HG03378 (cell line): ENCODE results near the gene ANKDD1A.

Experiments
- ATAC-seq: cut with Tn5 transposase; IDR thresholded peaks from one replicate; pipeline ENCODE4 v1.9.1; 2021; ENCODE audit warnings: mild to moderate bottlenecking, moderate library complexity; ENCODE audit not compliant: unreplicated experiment

ANKDD1A gene

DNA sequence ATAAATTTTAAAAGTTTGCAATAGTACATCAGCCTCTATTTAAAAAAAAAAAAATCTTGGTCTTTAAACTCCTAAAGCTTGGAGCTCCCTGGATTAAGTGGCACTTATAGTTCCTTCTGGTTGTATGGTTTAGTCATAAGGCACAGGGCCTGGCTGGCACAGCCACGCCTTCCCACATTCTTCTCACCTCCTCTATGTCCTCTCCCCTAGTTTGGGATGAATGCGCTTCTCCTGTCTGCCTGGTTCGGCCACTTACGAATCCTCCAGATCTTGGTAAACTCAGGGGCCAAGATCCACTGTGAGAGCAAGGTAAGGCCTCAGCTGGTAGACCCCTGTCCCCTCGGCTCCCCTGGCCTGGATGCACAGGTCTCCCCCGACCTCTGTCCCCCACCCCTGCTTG is 10.0 kb downstream of the ANKDD1A start:
- no peak for ATAC-seq

DNA sequence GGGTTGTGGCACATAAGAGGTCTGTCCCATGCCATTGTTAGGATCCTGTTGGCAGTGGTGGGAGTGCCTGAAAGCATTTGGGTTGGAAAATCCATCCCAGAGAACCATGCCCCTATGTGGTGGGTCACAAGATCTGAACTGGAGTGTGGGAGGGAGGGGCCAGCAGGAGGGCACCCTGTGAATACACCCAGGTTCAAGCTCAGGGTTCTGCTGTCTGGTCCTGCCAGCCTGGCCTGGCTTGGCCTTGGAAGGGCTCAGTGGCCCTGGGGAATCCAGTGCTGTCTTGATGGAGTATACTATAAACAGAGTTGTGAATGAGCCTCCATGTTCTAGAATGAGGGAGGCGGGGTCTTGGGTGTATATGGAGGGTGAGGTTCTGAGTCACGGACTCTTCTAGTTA is 11.8 kb downstream of the ANKDD1A start:
- no peak for ATAC-seq

DNA sequence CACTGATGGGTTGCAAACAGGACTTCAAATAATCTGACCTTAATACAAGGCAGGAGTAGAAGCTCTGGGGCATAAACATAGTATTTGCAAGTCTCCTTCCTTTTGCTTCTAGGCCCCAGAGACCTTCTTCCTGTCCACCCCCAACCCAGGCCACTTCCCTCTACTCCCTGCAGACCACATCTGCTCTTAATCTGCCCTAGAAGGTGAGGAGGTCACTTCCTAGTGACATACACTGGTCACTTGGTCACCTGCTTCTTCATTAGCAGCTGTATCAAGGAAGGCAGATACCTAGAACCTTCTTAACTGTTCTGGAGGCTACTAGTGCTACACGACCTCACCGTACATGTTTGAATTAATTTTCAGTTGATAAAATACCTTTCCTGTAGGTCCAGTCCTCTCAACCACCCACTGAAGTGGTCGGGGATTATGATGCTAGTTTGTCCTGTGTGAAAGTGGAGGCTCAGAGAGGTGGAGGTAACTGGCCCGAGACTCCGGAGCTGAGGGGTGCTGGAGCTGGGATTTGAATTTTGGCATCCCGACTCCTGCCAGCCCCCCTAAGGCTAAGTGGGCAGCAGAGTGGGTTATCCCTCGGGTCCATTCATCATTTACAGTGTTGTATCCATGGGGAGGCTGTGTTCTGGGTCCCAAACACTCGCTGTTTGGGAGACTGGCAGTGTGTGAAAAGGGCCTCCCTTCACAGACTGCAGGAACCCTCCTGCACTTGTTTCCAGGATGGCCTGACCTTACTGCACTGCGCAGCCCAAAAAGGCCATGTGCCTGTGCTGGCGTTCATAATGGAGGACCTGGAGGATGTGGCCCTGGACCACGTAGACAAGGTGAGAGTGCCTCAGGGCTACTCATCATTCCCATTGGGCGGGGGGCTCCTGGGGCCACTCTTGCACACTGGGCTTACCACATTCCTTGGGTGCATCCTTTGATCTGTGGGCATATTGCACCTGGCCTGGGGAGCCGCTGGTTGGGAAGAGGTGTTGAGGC is 13.9 kb downstream of the ANKDD1A start:
- ATAC-seq, result no peak

DNA sequence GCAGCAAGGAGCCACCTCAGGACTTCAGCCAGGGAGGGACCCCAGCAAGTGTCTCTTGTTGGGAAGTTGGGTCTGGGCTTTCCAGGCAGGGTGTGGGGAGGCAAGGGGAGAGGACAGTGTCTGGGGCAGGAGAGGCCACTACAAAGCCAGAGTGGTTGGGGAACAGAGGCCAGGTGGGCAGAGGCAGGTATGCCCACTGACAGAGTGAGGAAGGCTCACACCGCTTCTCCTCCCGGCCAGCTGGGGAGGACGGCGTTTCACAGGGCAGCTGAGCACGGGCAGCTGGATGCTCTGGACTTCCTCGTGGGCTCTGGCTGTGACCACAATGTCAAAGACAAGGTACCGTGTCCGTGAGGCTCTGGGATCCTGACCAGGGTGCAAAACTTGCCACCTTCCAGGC is 15.0 kb downstream of the ANKDD1A start:
- no peak for ATAC-seq

DNA sequence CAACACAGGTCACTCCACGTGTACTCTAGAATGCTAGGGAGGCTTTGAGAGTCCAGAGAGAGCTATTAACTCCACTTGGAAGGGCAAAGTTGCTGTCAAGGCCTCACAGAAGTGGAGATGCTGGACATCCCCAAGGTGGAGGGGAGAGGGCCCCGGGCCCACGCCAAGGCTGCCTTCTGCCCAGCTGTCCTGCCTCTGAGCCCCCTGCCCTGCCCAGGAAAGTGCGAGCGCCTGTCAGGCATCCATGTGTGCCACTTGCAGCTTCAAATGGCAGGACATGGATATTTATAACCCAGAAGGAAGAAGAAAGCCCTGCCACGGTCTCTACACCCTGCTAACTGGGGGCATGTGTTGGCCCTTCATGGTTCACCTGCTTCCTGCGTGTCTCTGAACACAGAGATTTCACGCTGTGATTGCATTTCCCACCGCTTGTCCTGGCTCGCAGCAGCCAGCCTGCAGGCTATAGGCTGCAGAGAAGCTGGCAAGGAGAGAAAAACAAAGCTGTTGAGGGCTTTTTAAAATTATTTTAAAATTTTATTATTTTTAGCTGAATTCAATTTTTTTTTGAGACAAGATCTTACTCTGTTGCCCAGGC is 17.0 kb downstream of the ANKDD1A start:
- ATAC-seq, result no peak

DNA sequence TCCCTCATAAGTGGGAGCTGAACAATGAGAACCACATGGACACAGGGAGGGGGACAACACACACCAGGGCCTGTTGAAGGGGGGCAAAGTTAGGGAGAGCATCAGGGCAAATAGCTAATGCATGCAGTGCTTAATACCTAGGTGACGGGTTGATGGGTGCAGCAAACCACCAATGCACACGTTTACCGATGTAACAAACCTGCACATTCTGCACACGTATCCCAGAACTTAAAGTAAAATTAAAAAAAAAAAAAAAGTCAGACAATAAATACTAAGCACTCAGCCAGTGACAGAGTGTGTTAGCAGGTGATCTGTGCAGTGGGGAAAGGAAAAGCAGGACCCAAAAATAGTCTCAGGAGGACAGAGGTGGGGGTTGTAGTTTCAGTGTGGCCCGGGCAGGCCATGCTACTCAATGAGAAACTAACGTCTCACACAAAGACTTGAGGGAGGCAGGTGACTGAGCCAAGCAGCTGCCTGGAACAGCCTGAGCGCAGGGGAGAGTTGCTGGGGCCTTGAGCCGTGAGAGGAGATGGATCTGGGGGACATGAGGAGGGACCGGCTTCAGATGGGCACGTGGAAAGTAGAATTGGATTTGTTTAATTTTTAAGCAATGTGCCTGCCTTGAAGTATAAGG is 18.4 kb downstream of the ANKDD1A start:
- ATAC-seq, result peak; percentile 66

DNA sequence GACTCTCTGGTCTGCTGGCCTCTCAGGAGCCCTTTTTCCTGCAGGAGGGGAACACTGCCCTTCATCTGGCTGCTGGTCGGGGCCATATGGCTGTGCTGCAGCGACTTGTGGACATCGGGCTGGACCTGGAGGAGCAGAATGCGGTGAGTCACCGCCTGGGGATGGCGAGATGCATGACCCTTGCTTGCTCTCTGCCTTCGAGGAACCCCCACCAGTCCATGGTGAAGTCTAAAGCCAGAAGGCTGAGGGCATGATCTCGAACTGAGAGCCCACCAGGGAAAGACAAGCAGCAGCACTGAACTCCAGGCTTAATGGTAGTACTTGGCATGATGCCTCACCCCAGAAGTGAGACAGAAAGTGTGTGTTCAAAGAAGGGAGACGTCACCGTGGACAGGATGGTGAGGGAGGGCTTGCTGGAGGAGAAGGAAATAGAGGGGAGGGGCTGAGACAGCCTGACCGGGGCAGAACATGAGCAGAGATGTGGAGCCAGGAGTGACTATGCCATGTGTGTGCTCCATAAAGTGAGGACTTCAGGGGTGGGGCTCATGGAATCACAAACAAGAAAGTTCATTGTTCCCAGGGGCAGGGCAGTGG is 19.2 kb downstream of the ANKDD1A start:
- ATAC-seq, result no peak

DNA sequence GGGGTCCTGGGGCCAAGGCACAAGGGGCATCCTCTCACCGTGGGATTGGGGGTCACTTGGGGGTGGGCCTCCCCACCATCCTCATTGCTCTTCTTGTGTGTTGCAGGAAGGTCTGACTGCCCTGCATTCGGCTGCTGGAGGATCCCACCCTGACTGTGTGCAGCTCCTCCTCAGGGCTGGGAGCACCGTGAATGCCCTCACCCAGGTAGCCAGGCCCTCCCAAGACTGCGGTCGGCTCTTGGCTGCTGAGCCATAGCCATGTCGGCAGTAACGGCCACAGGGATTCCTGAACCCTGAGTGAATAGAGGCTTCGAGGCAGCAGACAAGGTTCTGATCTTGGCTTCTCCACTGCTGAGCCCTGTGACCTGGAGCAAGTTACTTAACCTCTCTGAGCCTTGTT is 19.7 kb downstream of the ANKDD1A start:
- ATAC-seq, result no peak

DNA sequence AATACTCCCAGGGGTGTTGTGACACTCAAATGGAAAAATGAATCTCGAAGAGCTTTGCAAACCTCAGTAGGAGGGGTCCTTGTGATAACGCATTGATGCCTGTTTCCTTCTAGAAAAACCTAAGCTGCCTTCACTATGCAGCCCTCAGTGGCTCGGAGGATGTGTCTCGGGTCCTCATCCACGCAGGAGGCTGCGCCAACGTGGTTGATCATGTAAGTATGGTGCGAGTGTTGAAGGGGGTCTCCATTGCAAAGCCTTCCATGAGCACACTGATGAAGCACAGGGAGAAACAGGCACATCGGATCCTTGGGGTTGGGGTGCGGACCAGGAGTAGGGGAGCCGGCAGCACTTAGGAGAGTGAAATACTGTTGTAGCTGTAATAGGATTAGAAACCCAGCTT is 22.3 kb downstream of the ANKDD1A start:
- ATAC-seq, result no peak

DNA sequence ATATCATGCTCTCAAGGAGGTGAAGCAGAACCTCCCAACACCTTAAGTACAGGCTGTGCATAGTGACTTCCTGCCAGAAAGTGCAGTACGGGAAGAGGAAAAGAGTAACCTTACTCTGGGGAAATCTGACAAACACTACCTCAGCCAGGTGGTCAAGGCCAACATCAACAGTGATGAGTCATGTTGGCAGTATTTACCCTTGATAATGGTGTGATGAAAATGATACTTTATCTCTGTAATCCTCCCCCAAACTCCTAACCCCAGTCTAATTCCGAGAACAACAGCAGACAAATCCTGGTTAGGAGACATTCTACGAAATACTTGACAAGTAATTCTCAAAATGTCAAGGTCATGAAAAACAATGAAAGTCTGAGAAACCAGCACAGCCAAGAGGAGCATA is 26.5 kb downstream of the ANKDD1A start:
- no peak for ATAC-seq

DNA sequence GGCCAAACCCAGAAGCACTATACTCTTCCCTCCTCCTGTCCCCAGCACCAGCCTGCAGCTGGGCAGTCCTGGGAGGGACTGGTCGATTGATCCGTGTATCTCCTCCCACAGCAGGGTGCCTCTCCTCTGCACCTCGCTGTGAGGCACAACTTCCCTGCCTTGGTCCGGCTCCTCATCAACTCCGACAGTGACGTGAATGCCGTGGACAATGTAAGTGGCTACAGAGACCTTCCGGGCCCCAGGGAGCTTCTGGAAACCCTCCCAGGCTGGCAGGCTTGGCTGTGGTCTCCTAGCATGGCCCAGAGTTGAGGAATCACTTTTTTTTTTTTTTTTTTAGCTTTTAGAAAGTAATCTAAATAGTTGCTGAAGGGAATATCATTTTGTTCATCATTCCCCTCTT is 30.7 kb downstream of the ANKDD1A start:
- ATAC-seq, result no peak

DNA sequence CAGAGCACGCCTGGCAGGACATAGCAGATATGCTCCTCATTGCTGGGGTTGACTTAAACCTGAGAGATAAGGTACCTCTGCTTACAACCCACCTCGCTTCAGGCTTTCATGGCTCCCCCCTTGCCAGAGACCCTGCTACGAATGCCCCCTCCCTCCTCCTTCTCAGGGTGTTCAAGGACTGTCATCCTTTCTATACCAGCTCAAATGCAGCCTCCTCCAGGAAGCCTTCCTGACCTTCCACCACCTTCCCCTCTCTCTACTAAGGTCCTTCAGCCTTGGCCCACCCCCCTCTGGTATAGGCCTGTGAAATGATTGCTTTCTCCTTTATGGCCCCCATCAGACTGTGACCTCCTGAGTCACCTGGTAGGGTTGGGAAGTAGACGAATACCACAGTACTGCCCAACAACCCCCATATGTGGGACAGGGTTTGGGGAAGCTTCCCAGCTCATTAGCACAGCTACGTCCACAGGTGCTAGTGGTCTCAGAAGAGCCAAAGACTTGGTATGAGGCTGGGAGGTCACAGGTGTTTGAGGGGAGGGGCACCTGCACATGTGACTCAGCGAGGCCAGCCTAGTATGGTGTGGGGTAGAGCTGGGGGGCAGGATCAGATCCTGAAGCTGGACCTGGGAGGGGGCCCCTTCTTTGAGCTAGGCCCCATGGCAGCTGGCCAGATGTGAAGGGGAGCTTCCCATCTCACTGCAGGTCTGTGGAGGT is 32.0 kb downstream of the ANKDD1A start:
- no peak for ATAC-seq

DNA sequence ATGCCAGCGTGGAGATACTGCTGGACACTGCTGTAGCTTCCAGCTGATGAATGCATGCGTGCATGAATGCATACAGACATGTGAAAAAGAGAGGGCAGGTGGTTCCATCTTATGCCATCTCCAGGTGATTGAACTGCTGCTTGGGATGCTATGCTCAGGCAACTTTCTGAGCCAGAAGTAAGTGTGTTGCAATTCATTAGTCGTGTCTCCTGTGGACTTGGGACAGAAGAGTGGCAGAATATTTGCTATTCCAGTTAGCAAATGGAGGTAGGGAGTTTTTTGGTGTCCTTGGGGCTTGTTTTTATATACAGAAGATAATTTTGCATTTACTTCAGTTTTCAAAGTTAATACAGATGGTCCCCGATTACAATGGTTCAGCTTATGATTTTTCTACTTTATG is 33.3 kb downstream of the ANKDD1A start:
- ATAC-seq, result no peak

DNA sequence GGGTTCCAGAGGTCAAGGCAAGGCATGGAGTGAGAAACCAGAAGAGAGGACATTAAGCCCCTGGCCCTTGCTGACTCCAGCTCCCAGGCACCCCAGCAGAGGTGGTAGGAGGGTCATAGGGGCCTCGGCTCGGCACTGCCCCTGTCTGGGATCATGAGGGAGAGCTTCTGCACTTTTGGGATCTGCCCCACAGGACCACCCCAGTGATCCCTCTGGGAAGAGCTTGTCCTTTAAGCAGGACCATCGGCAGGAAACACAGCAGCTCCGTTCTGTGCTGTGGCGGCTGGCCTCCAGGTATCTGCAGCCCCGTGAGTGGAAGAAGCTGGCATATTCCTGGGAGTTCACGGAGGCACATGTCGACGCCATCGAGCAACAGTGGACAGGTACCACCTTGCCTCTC is 35.5 kb downstream of the ANKDD1A start:
- no peak for ATAC-seq

DNA sequence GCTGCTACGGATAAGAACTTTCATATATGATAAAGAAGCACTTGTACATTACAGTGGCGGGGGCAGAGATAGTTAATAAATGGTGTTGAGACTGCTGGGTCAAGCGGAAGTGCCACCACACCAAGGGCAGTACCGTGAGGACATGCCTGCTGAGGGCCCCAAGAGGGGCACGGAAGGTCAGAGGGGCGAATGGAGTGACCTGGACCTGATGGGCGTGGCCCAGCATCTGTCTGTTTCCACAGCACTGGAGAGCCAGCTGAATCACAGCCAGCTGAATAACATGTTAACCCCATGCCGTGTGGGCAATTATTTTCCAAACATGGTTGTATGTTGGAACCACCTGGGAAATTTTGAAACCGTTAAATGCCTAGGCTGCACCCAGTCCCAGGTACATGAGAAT is 37.2 kb downstream of the ANKDD1A start:
- ATAC-seq, result no peak

DNA sequence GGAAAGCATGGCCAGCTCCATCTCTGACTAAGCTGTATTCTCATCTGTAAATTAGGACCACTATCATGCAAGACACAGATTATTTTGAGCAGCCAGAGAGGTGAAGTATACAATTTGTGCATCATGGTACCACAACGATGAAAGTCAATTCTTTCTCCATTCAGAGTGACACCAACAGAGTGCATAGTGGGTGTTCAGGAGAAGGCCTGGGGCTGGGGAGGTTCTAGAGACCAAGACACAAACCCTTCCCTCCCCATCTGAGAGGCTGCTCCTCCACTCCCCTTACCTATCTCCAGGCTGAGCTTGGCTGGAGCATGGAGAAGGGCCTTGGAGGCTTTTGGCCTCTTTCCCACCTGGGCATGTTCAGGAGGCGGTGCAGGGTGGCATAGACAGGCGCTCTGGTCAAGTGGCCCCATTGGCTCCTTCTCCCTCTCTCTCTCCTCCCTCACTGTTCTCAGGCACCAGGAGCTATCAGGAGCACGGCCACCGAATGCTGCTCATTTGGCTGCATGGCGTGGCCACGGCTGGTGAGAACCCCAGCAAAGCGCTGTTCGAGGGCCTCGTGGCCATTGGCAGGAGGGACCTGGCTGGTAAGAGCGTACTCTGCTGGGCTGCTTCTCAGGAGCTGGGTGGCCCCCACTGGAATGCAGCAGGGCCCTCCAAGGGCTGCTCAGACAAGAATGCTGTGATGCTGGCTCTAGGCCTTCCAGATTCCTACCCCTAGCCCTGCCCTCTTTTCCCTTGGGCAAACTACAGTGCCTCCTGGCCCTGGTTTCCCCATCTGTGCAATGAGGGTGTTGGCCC is 37.9 kb downstream of the ANKDD1A start:
- no peak for ATAC-seq

DNA sequence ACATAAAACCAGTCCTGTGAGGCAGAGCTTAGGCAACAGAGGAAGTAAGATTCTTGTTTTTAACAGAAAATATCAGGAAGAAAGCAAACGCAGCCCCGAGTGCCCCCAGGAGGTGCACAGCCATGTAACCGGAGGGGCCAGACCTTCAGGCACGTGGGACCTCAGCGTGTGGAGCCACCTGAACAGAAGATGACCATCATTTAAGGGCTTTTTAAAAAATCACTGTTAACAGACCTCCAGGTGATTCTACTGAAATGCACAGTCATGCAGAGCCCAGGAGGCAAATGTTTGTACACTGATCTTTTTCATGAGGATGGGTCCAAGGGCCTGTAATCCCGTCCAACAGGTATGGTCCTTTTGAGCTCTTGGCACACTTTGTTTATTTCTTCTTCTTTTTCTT is 39.2 kb downstream of the ANKDD1A start:
- no peak for ATAC-seq

DNA sequence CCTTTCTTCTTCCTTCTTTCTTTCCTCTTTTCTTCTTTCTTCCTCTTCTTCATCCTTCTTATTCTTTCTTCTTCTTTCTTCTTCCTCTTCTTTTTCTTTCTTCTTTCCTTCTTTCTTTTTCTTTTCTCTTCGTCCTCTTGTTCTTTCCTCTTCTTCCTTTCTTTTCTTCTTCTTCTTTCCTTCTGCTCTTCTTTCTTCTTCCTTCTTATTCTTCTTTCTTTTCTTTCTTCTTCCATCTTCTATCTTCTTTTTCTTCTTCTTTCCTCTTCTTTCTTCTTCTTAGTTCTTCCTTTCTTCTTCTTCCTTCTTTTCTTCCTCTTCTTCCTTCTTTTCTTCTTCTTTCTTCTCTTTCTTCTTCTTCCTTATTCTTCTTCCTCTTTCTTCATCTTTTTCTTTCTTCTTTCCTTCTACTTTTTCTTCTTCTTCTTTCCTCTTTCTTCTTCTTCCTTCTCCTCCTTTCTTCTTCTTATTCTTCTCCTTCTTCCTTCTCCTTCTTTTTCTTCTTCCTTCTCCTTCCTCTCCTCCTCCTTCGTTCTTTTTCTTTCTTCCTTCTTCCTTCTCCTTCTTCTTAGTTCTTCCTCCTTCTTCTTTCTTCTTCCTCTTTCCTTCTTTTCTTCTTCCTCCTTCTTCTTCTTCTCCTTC is 40.2 kb downstream of the ANKDD1A start:
- ATAC-seq, result no peak

DNA sequence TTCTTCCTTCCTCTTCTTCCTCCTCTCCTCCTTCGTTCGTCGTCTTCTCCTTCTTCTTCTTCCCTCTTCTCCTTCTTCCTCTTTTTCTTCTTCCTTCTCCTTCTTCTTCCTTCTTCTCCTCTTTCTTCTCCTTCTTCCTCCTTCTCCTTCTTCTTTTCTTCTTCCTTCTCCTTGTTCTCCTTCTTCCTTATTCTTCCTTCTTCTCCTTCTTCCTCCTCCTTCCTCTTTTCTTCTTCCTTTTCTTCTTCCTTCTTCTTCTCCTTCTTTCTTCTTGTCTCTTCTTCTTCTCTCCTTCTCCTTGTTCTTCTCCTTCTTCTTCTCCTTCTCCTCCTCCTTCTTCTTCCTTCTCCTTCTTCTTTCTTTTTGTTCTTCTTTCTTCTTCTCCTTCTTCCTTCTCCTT is 42.7 kb downstream of the ANKDD1A start:
- no peak for ATAC-seq

DNA sequence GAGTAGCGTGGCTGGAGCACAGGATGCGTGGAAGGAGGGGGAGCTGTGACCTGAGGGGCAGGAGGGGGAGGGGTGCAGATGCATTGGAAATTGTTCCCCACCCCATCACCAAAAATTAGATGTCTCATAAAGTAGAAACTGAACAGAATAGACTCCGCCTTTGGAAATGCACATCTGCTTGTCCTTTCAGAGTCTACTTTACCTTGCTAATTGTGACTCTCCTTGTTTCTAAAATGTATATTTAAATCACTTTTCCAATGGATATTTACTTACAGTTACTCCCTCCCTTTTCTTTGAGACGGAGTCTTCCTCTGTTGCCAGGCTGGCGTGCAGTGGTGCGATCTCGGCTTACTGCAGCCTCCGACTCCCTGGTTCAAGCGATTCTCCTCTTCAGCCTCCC is 47.4 kb downstream of the ANKDD1A start:
- ATAC-seq, result no peak
